Urinary bladder (tissue), 4 donors: ENCODE data around the gene FBXO41. TPM values are rescaled to one million over a fixed set of nuclear protein-coding genes. Genes with fewer than 3 reads are reported as not detected.

Experiments used
- DNase-seq: peaks from one replicate; pipeline ENCODE4 v3.0.0-alpha.2; 2015; ENCODE audit errors: extremely low spot score
- H3K27ac ChIP-seq: one replicate; pipeline ENCODE4 v1.5.1; 2013; ENCODE audit warnings: low read depth, mild to moderate bottlenecking, moderate library complexity
- H3K36me3 ChIP-seq: one replicate; pipeline ENCODE4 v1.6.1; 2013; ENCODE audit warnings: mild to moderate bottlenecking, moderate library complexity; ENCODE audit not compliant: insufficient read depth
- H3K4me1 ChIP-seq: one replicate; pipeline ENCODE4 v1.6.1; 2013; ENCODE audit warnings: mild to moderate bottlenecking, moderate library complexity; ENCODE audit not compliant: insufficient read depth
- H3K4me3 ChIP-seq: one replicate; pipeline ENCODE4 v1.5.1; 2013; ENCODE audit warnings: low read depth, low read length
- WGBS: extraction: QIAGEN DNeasy Blood & Tissue Kit; methylation state at CpG from one replicate; pipeline ENCODE4 v1.1.7; 2013; 5-methylcytosine and 5-hydroxymethylcytosine counted together
- polyA plus RNA-seq: library from polyadenylated mRNA; stranded (reverse); fragments of 200-250 nt; gene quantifications from one replicate; pipeline ENCODE4 v1.2.3, GENCODE V29; 2013
- total RNA-seq: library from RNA; depleted of rRNA; stranded (reverse); fragments of >200 nt; gene quantifications from one replicate; pipeline ENCODE4 v1.2.3, GENCODE V29; 2014
- donor health status: healthy with polysubstance abuse.
- donor health status: healthy.

The FBXO41 gene
- total RNA-seq (0.32 TPM), polyA plus RNA-seq (1.0 TPM)

GRCh38 chr2:73284296-73285158, at the start of gene FBXO41:
TSS of gene FBXO41 (minus strand) at chr2:73284478. CDS start at chr2:73269630, 14,848 bp downstream.
- Histone ChIP-seq H3K4me3 (peak within 1 kb of the TSS; percentile 54), H3K4me1 (no peaks in the 10 kb centered on the region), H3K27ac (no peak within 1 kb of the TSS), H3K36me3 (no peaks in the 10 kb centered on the region)
- 2% methylated on average over 66 of the region's 69 CpGs for WGBS
- DNase-seq, result no peak

DNA sequence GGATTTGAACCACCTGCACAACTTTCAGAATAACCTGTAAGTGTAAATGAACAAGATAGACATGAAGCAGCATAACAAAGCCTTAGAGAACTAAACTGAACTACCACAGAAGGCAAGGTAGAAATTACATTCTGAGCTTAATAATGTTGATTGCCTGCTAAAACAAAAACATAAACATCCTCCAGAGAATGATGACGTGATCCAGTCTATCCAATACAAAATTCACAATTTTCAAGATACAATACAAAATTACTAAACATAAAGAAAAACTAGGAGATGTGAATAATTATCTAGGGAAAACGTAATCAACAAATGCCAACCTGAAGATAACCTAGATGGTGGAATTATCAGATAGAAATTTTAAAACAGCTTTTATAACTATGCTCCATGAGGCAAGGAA, 49.8 kb upstream of the FBXO41 start:
- no peak overlapping the region for H3K4me3 ChIP-seq
- H3K36me3 ChIP-seq, result no peaks in the 10 kb centered on the region
- no peak for DNase-seq
- H3K4me1 ChIP-seq, result no peaks in the 10 kb centered on the region
- WGBS, result 66% methylated on average over 2 of the region's 2 CpGs
- H3K27ac ChIP-seq, result no peak overlapping the region

- no peaks in the 10 kb centered on the region for H3K4me1 ChIP-seq
- H3K27ac ChIP-seq, result no peak overlapping the region
- DNase-seq, result no peak
- no peaks in the 10 kb centered on the region for H3K36me3 ChIP-seq
- H3K4me3 ChIP-seq, result no peak overlapping the region
Measured at GRCh38 chr2:73333564-73333963, 49.3 kb upstream of the FBXO41 start.

GRCh38 chr2:73324126-73324725, 39.9 kb upstream of the FBXO41 start:
- no peak overlapping the region for H3K4me3 ChIP-seq
- DNase-seq, result no peak
- no peak overlapping the region for H3K27ac ChIP-seq
- 49% methylated on average over 13 of the region's 13 CpGs for WGBS
- H3K4me1 ChIP-seq, result no peaks in the 10 kb centered on the region
- no peaks in the 10 kb centered on the region for H3K36me3 ChIP-seq

DNA sequence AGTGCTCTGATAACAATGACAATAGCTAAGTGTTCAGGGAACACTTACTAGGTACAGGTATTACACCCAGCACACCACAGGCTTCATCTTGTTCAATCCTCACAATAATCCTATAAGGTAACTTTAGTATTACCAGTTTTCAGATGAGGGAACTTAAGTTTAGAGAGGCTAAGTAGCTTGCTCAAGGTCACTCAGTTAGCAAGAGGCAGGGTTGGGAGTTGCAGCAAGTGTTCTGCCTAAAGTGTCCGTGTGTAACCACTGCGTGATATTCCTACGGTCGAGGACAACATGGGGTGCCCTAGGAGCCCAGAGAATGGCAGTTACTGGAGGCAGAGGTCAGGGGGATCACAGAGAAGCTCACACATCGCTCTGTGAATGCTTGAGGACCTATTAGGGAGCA, 39.3 kb upstream of the FBXO41 start:
- no peak for DNase-seq
- Histone ChIP-seq H3K27ac (no peak overlapping the region), H3K4me3 (no peak overlapping the region), H3K36me3 (no peaks in the 10 kb centered on the region), H3K4me1 (no peaks in the 10 kb centered on the region)
- 73% methylated on average over 5 of the region's 5 CpGs for WGBS

DNA sequence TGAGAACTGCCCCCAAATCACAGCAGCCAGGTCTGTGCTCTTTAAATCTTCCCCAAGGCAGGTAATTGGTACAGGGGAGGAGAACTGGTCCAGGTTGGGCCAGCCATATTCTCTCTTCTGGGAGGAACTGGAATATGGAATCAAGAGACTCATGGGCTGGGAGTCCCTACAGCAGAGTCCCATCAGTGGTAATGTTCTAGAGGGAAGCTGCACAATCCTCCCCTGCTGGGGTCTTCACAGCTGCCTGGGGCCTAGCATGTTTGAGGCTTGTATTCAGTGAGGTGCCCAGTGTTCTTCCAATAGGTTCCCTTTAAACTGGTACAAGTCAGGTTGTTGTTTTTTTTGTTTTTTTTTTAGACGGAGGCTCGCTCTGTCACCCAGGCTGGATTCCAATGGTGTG, 30.2 kb upstream of the FBXO41 start:
- no peak for DNase-seq
- WGBS, result 84% methylated on average over 2 of the region's 2 CpGs
- no peaks in the 10 kb centered on the region for H3K36me3 ChIP-seq
- H3K4me3 ChIP-seq, result no peak overlapping the region
- H3K27ac ChIP-seq, result no peak overlapping the region
- H3K4me1 ChIP-seq, result no peaks in the 10 kb centered on the region

DNA sequence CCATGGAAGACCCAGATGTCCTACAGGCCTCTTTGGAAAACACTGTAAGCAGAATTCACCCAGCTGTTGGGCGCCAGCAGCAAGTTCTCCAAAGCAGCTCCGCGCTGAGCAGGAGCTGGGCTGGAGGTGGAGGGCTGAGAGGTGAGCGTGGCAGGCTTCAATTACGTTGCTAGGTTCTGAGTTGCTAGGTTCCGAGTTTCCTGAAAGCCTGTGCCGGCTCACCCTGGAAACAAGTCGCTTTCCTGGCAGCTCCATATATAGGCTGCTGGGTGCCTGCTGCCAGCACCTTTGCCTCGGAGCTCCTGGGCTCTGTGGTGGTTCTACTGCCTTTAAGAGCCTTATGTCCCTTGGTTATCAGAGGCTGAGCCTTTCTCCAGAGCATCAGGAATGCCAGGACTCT, 23.4 kb upstream of the FBXO41 start:
- H3K36me3 ChIP-seq, result no peaks in the 10 kb centered on the region
- 69% methylated on average over 9 of the region's 9 CpGs for WGBS
- no peak overlapping the region for H3K27ac ChIP-seq
- H3K4me1 ChIP-seq, result no peaks in the 10 kb centered on the region
- H3K4me3 ChIP-seq, result no peak overlapping the region
- no peak for DNase-seq

GRCh38 chr2:73301636-73302035, 17.4 kb upstream of the FBXO41 start:
- no peak overlapping the region for H3K4me3 ChIP-seq
- no peaks in the 10 kb centered on the region for H3K4me1 ChIP-seq
- no peak for DNase-seq
- H3K36me3 ChIP-seq, result no peaks in the 10 kb centered on the region
- 65% methylated on average over 4 of the region's 4 CpGs for WGBS
- H3K27ac ChIP-seq, result no peak overlapping the region

GRCh38 chr2:73300926-73301325, 16.6 kb upstream of the FBXO41 start:
- WGBS, result 69% methylated on average over 3 of the region's 3 CpGs

GRCh38 chr2:73297586-73297985, 13.3 kb upstream of the FBXO41 start:
- DNase-seq, result no peak
- no peak overlapping the region for H3K27ac ChIP-seq
- H3K4me3 ChIP-seq, result no peak overlapping the region
- peaks cover 2% of the 10 kb centered on the region for H3K4me1 ChIP-seq
- WGBS, result 61% methylated on average over 4 of the region's 4 CpGs
- no peaks in the 10 kb centered on the region for H3K36me3 ChIP-seq

More at GRCh38 chr2:73300926-73301325, 16.6 kb upstream of the FBXO41 start:
- no peaks in the 10 kb centered on the region for H3K4me1 ChIP-seq
- no peaks in the 10 kb centered on the region for H3K36me3 ChIP-seq
- DNase-seq, result no peak
- H3K27ac ChIP-seq, result no peak overlapping the region
- no peak overlapping the region for H3K4me3 ChIP-seq

DNA sequence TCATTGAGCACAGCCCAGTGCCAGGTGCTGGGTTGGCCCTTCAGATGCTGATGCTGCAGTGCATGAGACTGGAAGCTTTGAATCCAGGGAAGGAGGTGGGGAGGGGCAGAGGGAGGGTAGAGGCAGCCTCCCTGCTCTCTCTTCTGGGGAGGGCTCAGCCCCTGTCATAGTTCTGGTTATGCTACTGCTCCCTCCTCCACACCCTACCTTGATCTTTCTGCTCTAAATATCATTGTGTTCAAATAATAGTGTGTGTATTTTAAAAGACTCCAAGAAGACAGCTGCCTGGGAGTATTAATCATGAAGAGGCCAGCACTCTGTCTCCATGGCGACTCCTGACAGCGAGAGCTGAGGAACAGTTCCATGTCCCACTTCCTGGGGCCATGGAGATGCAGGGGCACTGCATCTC, 12.9 kb upstream of the FBXO41 start:
- H3K36me3 ChIP-seq, result no peaks in the 10 kb centered on the region
- WGBS, result 10% methylated on average over 2 of the region's 2 CpGs
- H3K4me3 ChIP-seq, result no peak overlapping the region
- no peak overlapping the region for H3K27ac ChIP-seq
- DNase-seq, result no peak
- peaks cover 2% of the 10 kb centered on the region for H3K4me1 ChIP-seq

GRCh38 chr2:73295751-73296400, 11.6 kb upstream of the FBXO41 start:
- peaks cover 2% of the 10 kb centered on the region for H3K4me1 ChIP-seq
- 32% methylated on average over 5 of the region's 5 CpGs for WGBS
- no peak overlapping the region for H3K4me3 ChIP-seq
- no peak for DNase-seq
- H3K36me3 ChIP-seq, result no peaks in the 10 kb centered on the region
- H3K27ac ChIP-seq, result no peak overlapping the region

- WGBS, result 86% methylated on average over 2 of the region's 2 CpGs
- Histone ChIP-seq H3K27ac (no peak overlapping the region), H3K4me3 (no peak overlapping the region), H3K36me3 (no peaks in the 10 kb centered on the region), H3K4me1 (peaks cover 2% of the 10 kb centered on the region)
- no peak for DNase-seq
Measured at GRCh38 chr2:73294239-73294638, 10.0 kb upstream of the FBXO41 start.
